HepG2 (cell line): ENCODE data around the gene LRP5. TPM values are rescaled to one million over a fixed set of nuclear protein-coding genes. Genes with fewer than 3 reads are reported as not detected.

Experiments used
- ATAC-seq: fragments of 200-7000 bp; cut with Tn5 transposase; 3 replicates; pipeline ENCODE4 v1.9.1; 2020; ENCODE audit warnings: mild to moderate bottlenecking, moderate library complexity
- BruUV-seq: library from RNA; stranded (reverse); fragments of 400-500 nt; replicated peaks from 2 replicates; lab custom pipeline; 2021; lab: Mats Ljungman, UMichigan
- CTCF ChIA-PET: fragments of 300-600 bp; formaldehyde crosslinking; extraction: SDS; loops from one replicate; lab custom pipeline; 2021; ENCODE audit warnings: low total read pairs, inconsistent platforms, low intra/inter-chr PET ratio; lab: Yijun Ruan, JAX
- POLR2A ChIA-PET: fragments of 350-600 bp; sonication (Branson Sonifier 250); formaldehyde crosslinking; loops from one replicate; lab custom pipeline; 2020; ENCODE audit warnings: antibody characterized with exemption, inconsistent platforms; lab: Yijun Ruan, JAX
- DNase-seq: peaks from one replicate; pipeline ENCODE4 v3.0.0-alpha.2; 2015; ENCODE audit warnings: low spot score
- FAIRE-seq: peaks from 3 replicates; lab custom pipeline; 2011; peaks lifted over from hg19 to GRCh38; lab: Jason Lieb, UNC
- H2AFZ ChIP-seq: one replicate; pipeline ENCODE4 v1.6.1; 2011; ENCODE audit warnings: low read length, inconsistent platforms
- H3K27ac ChIP-seq: fragments of 300-600 bp; 3 replicates; pipeline ENCODE4 v1.8.0; 2011; ENCODE audit warnings: mixed run types, mild to moderate bottlenecking, mixed read lengths, low read length, inconsistent platforms; ENCODE audit not compliant: insufficient read depth; ENCODE audit errors: extremely low read length
- H3K27me3 ChIP-seq, 2 experiments: fragments of 200-600 bp in 1 of 2; 2 replicates in 1 of 2; 3 replicates in 1 of 2; pipeline versions ENCODE4 v1.6.0 to v1.8.0; 2011; ENCODE audit warnings: low read length in 2 of 2, mild to moderate bottlenecking in 2 of 2, moderate library complexity in 2 of 2, inconsistent platforms in 1 of 2; ENCODE audit not compliant: insufficient read depth in 2 of 2, control insufficient read depth in 1 of 2
- H3K36me3 ChIP-seq, 2 experiments: fragments of 200-600 bp in 1 of 2; replicated peaks in 1 of 2; 2 replicates in 1 of 2; 3 replicates in 1 of 2; pipeline versions ENCODE4 v1.5.1 to v1.8.0; 2011; ENCODE audit warnings: low read length in 2 of 2, inconsistent platforms in 1 of 2; ENCODE audit not compliant: insufficient read depth in 2 of 2, control insufficient read depth in 1 of 2
- H3K4me1 ChIP-seq: 2 replicates; pipeline ENCODE4 v1.5.1; 2012; ENCODE audit warnings: low read length, inconsistent platforms; ENCODE audit not compliant: insufficient read depth
- H3K4me2 ChIP-seq: 2 replicates; pipeline ENCODE4 v1.6.0; 2011; ENCODE audit warnings: low read depth, low read length, inconsistent platforms
- H3K4me3 ChIP-seq, 3 experiments: fragments of 200-600 bp in 1 of 3; sonication (generic), shearing (Covaris generic) in 1 of 3; replicated peaks in 1 of 3; 2 replicates each; pipeline ENCODE4 v1.5.1; 2011 to 2016; ENCODE audit warnings: low read length in 3 of 3, inconsistent platforms in 2 of 3, low read depth in 2 of 3, mild to moderate bottlenecking in 2 of 3, control low read depth in 1 of 3, mixed read lengths in 1 of 3; ENCODE audit not compliant: insufficient read depth in 1 of 3
- H3K79me2 ChIP-seq: one replicate; pipeline ENCODE4 v1.6.1; 2011; ENCODE audit warnings: low read length, inconsistent platforms; ENCODE audit not compliant: insufficient read depth
- H3K9ac ChIP-seq: 2 replicates; pipeline ENCODE4 v1.6.0; 2011; ENCODE audit warnings: mild to moderate bottlenecking, low read depth, low read length, inconsistent platforms; ENCODE audit not compliant: insufficient read depth
- H3K9me3 ChIP-seq: 2 replicates; pipeline ENCODE4 v1.5.1; 2012; ENCODE audit warnings: mild to moderate bottlenecking, low read length
- H4K20me1 ChIP-seq: 2 replicates; pipeline ENCODE4 v1.6.0; 2011; ENCODE audit warnings: inconsistent platforms, mild to moderate bottlenecking, low read length, moderate library complexity; ENCODE audit not compliant: insufficient read depth
- GABPB1 ChIP-seq: IDR thresholded peaks from 2 replicates; pipeline ENCODE4 v1.6.1; 2016; ENCODE audit warnings: mild to moderate bottlenecking, missing genetic modification reagents, moderate library complexity, missing compliant biosample characterization
- HIVEP1 ChIP-seq: sonication (generic); formaldehyde crosslinking; IDR thresholded peaks from 2 replicates; pipeline ENCODE4 v1.4.0; 2020; ENCODE audit warnings: mild to moderate bottlenecking, missing genetic modification reagents
- NCOA5 ChIP-seq: sonication (generic); formaldehyde crosslinking; IDR thresholded peaks from 2 replicates; pipeline ENCODE4 v1.4.0; 2020; ENCODE audit warnings: missing genetic modification reagents
- SP4 ChIP-seq: sonication (generic); formaldehyde crosslinking; IDR thresholded peaks from 2 replicates; pipeline ENCODE4 v1.8.1; 2023; ENCODE audit warnings: mild to moderate bottlenecking, missing genetic modification reagents
- TBX3 ChIP-seq: fragments of 450-650 bp; IDR thresholded peaks from 2 replicates; pipeline ENCODE4 v1.6.1; 2017; ENCODE audit warnings: antibody characterized with exemption, mild to moderate bottlenecking, inconsistent platforms, borderline replicate concordance
- ZBTB34 ChIP-seq: sonication (generic); formaldehyde crosslinking; IDR thresholded peaks from 2 replicates; pipeline ENCODE4 v1.8.0; 2022; ENCODE audit warnings: mild to moderate bottlenecking, missing genetic modification reagents
- ZBTB7B ChIP-seq: sonication (generic); formaldehyde crosslinking; IDR thresholded peaks from 2 replicates; pipeline ENCODE4 v1.4.0; 2020; ENCODE audit warnings: missing genetic modification reagents
- ZFX ChIP-seq: sonication (generic); formaldehyde crosslinking; IDR thresholded peaks from 2 replicates; pipeline ENCODE4 v1.4.0; 2020; ENCODE audit warnings: mild to moderate bottlenecking, low read depth, missing genetic modification reagents, moderate library complexity
- ZIK1 ChIP-seq: sonication (generic); formaldehyde crosslinking; IDR thresholded peaks from 2 replicates; pipeline ENCODE4 v1.5.0; 2020; ENCODE audit warnings: mild to moderate bottlenecking, low read depth, missing genetic modification reagents, borderline replicate concordance
- ZNF251 ChIP-seq: sonication (generic); formaldehyde crosslinking; IDR thresholded peaks from 2 replicates; pipeline ENCODE4 v1.9.0; 2021; ENCODE audit warnings: mild to moderate bottlenecking, missing genetic modification reagents
- ZNF30 ChIP-seq: sonication (generic); formaldehyde crosslinking; IDR thresholded peaks from 2 replicates; pipeline ENCODE4 v1.5.0; 2020; ENCODE audit warnings: mild to moderate bottlenecking, missing genetic modification reagents
- ZNF574 ChIP-seq: sonication (generic); formaldehyde crosslinking; IDR thresholded peaks from 2 replicates; pipeline ENCODE4 v1.4.0; 2020; ENCODE audit warnings: missing genetic modification reagents
- ZNF781 ChIP-seq: sonication (generic); formaldehyde crosslinking; IDR thresholded peaks from 2 replicates; pipeline ENCODE4 v1.5.1; 2020; ENCODE audit warnings: borderline replicate concordance, mild to moderate bottlenecking, missing genetic modification reagents; ENCODE audit errors: not compliant biosample characterization
- WGBS: methylation state at CpG from one replicate; pipeline ENCODE4 v1.1.6; 2017; ENCODE audit warnings: low lambda C conversion rate; 5-methylcytosine and 5-hydroxymethylcytosine counted together
- in situ Hi-C: cut with HindIII; loops from 2 replicates; pipeline ENCODE4 v1.10.0; 2017; ENCODE audit warnings: low pct_unique_long_range_greater_than_20kb; ENCODE audit not compliant: extremely low pct_ligation_motif_present
- intact Hi-C: fragments of 100-400 bp; cut with micrococcal nuclease; formaldehyde crosslinking; loops from one replicate; pipeline ENCODE4 v1.10.0; 2022; ENCODE audit not compliant: unreplicated experiment
- polyA plus RNA-seq, 8 experiments: library from polyadenylated mRNA; depleted of rRNA in 3 of 8; stranded (reverse) in 7 of 8; unstranded in 1 of 8; fragments of >200 nt; fragmentation: Illumina TruSeq in 4 of 8; extraction: Trizol in 4 of 8; gene quantifications; 2 replicates each; pipeline versions ENCODE4 v1.2.1 to v1.2.3, GENCODE V29; 2011 to 2016; ENCODE audit warnings: low read depth in 4 of 8, missing spikeins in 1 of 8, mixed read lengths in 1 of 8; ENCODE audit not compliant: insufficient read depth in 1 of 8
- total RNA-seq, 5 experiments: library from RNA; depleted of rRNA; stranded (reverse); fragments of >200 nt; fragmentation: Illumina TruSeq; extraction: Trizol; gene quantifications; 2 replicates each; pipeline ENCODE4 v1.2.3, GENCODE V29; 2016; ENCODE audit warnings: low read depth in 1 of 5

The LRP5 gene
- total and polyA plus RNA-seq, 2 of the 13 experiments (the other 11 are each of a cell fraction or from before 2014, with no cell fraction given) = 40.4 to 64.0 TPM

- WGBS = 93% methylated on average over 2 of the region's 2 CpGs
- no peaks in the 10 kb centered on the region for H4K20me1 ChIP-seq
- no peak for FAIRE-seq
- H3K27me3 ChIP-seq = no peaks in the 10 kb centered on the region
- H3K9ac ChIP-seq = no peak overlapping the region
- in situ Hi-C loops (no loop called here), intact Hi-C loops (no loop called here)
- no peak for ATAC-seq
- no peak for DNase-seq
- no peak overlapping the region for H2AFZ ChIP-seq
- H3K4me1 ChIP-seq = peaks cover 21% of the 10 kb centered on the region
- no peaks in the 10 kb centered on the region for H3K36me3 ChIP-seq
- TF ChIP-seq ZNF251 (CRISPR knock-in tag) = no peak
- H3K27ac ChIP-seq = no peak overlapping the region
- no TSS peak for BruUV-seq
- H3K79me2 ChIP-seq = peaks cover 4% of the 10 kb centered on the region
- H3K4me2 ChIP-seq = no peak overlapping the region
- no peak overlapping the region for H3K4me3 ChIP-seq
- CTCF ChIA-PET = no interaction called here
- no peaks in the 10 kb centered on the region for H3K9me3 ChIP-seq
- POLR2A ChIA-PET = interaction anchor here (8.1 kb wide), 1 partner anchor 21 kb away, joined by 220 read pairs; the partner anchor contains the start of gene C11orf24
Observed at GRCh38 chr11:68293708-68294107, 18.7 kb upstream of the LRP5 start.

- no peak for TF ChIP-seq NCOA5 (CRISPR knock-in tag)
- no peak for TF ChIP-seq ZFX (CRISPR knock-in tag)
- TF ChIP-seq ZNF781 (CRISPR knock-in tag) = no peak
- no peak for TF ChIP-seq ZNF574
- TF ChIP-seq ZIK1 (CRISPR knock-in tag) = no peak
- TF ChIP-seq TBX3 = no peak
- TF ChIP-seq SP4 (CRISPR knock-in tag) = no peak
- TF ChIP-seq ZBTB34 (CRISPR knock-in tag) = no peak
- no peak for TF ChIP-seq ZBTB7B (CRISPR knock-in tag)
- no peak for TF ChIP-seq ZNF30 (CRISPR knock-in tag)
- no peak for TF ChIP-seq HIVEP1 (CRISPR knock-in tag)
- TF ChIP-seq GABPB1 (CRISPR knock-in tag) = no peak
- DNase-seq (no peak), ATAC-seq (no peak), FAIRE-seq (no peak)
- Histone ChIP-seq H3K9me3 (no peaks in the 10 kb centered on the region), H3K4me1 (peaks cover 36% of the 10 kb centered on the region), H3K9ac (no peak overlapping the region), H4K20me1 (no peaks in the 10 kb centered on the region), H2AFZ (no peak overlapping the region), H3K4me2 (no peak overlapping the region), H3K27me3 (no peaks in the 10 kb centered on the region; a peak in 1 of 5 replicates), H3K36me3 (no peaks in the 10 kb centered on the region), H3K4me3 (no peak overlapping the region), H3K27ac (no peak overlapping the region), H3K79me2 (peaks cover 16% of the 10 kb centered on the region)
- intact Hi-C loops = no loop called here
- POLR2A ChIA-PET = interaction anchor here (4.7 to 8.1 kb wide), 3 partner anchors 23 to 79 kb away, joined by 73 to 220 read pairs (median 127); partner anchors contain the start of genes C11orf24 and KMT5B
- no TSS peak for BruUV-seq
- in situ Hi-C loops = loop anchor here (5.0 kb wide), 2 partner anchors 38 to 83 kb away; partner anchors contain the start of gene KMT5B
- WGBS = 94% methylated on average over 1 of the region's 1 CpG
- CTCF ChIA-PET = no interaction called here
Observed at GRCh38 chr11:68295271-68295670, 17.1 kb upstream of the LRP5 start.
